HCT116 (cell line): Measurements from ENCODE around the gene CD2. TPM values are rescaled to one million over a fixed set of nuclear protein-coding genes. Genes with fewer than 3 reads are reported as not detected.

Experiments
- ATAC-seq: fragments of 200-7000 bp; cut with Tn5 transposase; 2 replicates; pipeline ENCODE4 v1.9.1; 2020; ENCODE audit warnings: mild to moderate bottlenecking, moderate library complexity
- BruUV-seq: library from RNA; stranded (reverse); fragments of 400-500 nt; replicated peaks from 2 replicates; lab custom pipeline; 2021; lab: Mats Ljungman, UMichigan
- CTCF ChIA-PET: fragments of 300-600 bp; sonication (Branson Sonifier 250); formaldehyde crosslinking; loops from one replicate; lab custom pipeline; 2021; ENCODE audit warnings: antibody characterized with exemption; lab: Charles Lee
- POLR2A ChIA-PET: fragments of 300-600, 350-600 bp; sonication (Branson Sonifier 250); formaldehyde crosslinking; loops from one replicate; lab custom pipeline; 2021; ENCODE audit warnings: antibody characterized with exemption; lab: Charles Lee
- RAD21 ChIA-PET, 2 experiments: fragments of 300-600 bp; sonication (Branson Sonifier 250); formaldehyde crosslinking; loops; one replicate each; lab custom pipeline; 2023; ENCODE audit warnings: low total read pairs in 2 of 2; ENCODE audit not compliant: uncharacterized antibody in 2 of 2, unreplicated experiment in 2 of 2, low non-redundant PET in 1 of 2; lab: Charles Lee
- DNase-seq: peaks from one replicate; pipeline ENCODE4 v3.0.0-alpha.2; 2010; ENCODE audit warnings: low read depth, low spot score
- H2AFZ ChIP-seq: fragments of 200-600 bp; shearing (Covaris generic), sonication (generic); 2 replicates; pipeline ENCODE4 v1.6.1; 2017; ENCODE audit warnings: low read depth, mixed run types, mixed read lengths, antibody characterized with exemption, low read length; ENCODE audit not compliant: poor library complexity, severe bottlenecking
- H3K27ac ChIP-seq: 2 replicates; pipeline ENCODE4 v1.5.1; 2012; ENCODE audit warnings: low read depth, low read length
- H3K27me3 ChIP-seq: fragments of 200-600 bp; sonication (generic); 2 replicates; pipeline ENCODE4 v1.6.1; 2016; ENCODE audit warnings: mixed run types, low read length, mixed read lengths; ENCODE audit not compliant: insufficient read depth
- H3K36me3 ChIP-seq, 2 experiments: fragments of 200-500 bp in 1 of 2; fragments of 200-600 bp in 1 of 2; sonication (Bioruptor generic) in 1 of 2; sonication (generic) in 1 of 2; 2 replicates each; pipeline versions ENCODE4 v1.5.1 to v1.6.1; 2014 to 2016; ENCODE audit warnings: low read length in 2 of 2, inconsistent platforms in 1 of 2, mixed read lengths in 1 of 2, mixed run types in 1 of 2; ENCODE audit not compliant: insufficient read depth in 2 of 2, control insufficient read depth in 1 of 2
- H3K4me1 ChIP-seq, 2 experiments: fragments of 200-600 bp in 1 of 2; sonication (generic) in 1 of 2; 2 replicates each; pipeline versions ENCODE4 v1.5.1 to v1.6.1; 2012 to 2017; ENCODE audit warnings: low read length in 2 of 2, inconsistent platforms in 1 of 2, mild to moderate bottlenecking in 1 of 2, mixed read lengths in 1 of 2, mixed run types in 1 of 2, moderate library complexity in 1 of 2; ENCODE audit not compliant: insufficient read depth in 2 of 2, control insufficient read depth in 1 of 2
- H3K4me2 ChIP-seq: fragments of 200-600 bp; sonication (generic); 2 replicates; pipeline ENCODE4 v1.6.1; 2017; ENCODE audit warnings: mixed run types, low read length, mixed read lengths
- H3K4me3 ChIP-seq, 2 experiments: fragments of 200-600 bp in 1 of 2; sonication (generic) in 1 of 2; replicated peaks in 1 of 2; 2 replicates each; pipeline ENCODE4 v1.5.1; 2011 to 2016; ENCODE audit warnings: low read length in 2 of 2, control low read depth in 1 of 2, low read depth in 1 of 2, mild to moderate bottlenecking in 1 of 2, mixed read lengths in 1 of 2, mixed run types in 1 of 2
- H3K79me2 ChIP-seq: fragments of 200-600 bp; sonication (generic); 2 replicates; pipeline ENCODE4 v1.6.1; 2017; ENCODE audit warnings: mild to moderate bottlenecking, mixed run types, low read length, moderate library complexity, mixed read lengths; ENCODE audit not compliant: insufficient read depth
- H3K9ac ChIP-seq: fragments of 200-600 bp; sonication (generic); 2 replicates; pipeline ENCODE4 v1.6.1; 2016; ENCODE audit warnings: low read length, mixed read lengths
- H3K9me2 ChIP-seq: fragments of 200-600 bp; sonication (generic), shearing (Covaris generic); 2 replicates; pipeline ENCODE4 v1.6.1; 2017; ENCODE audit warnings: mixed run types, mild to moderate bottlenecking, moderate library complexity; ENCODE audit not compliant: insufficient read depth
- H3K9me3 ChIP-seq, 2 experiments: fragments of 200-500 bp in 1 of 2; fragments of 200-600 bp in 1 of 2; sonication (Bioruptor generic) in 1 of 2; sonication (generic) in 1 of 2; 2 replicates each; pipeline ENCODE4 v1.6.1; 2014 to 2017; ENCODE audit warnings: low read length in 2 of 2, mixed read lengths in 2 of 2, inconsistent platforms in 1 of 2, low read depth in 1 of 2, mild to moderate bottlenecking in 1 of 2, mixed run types in 1 of 2, moderate library complexity in 1 of 2; ENCODE audit not compliant: control insufficient read depth in 1 of 2, insufficient read depth in 1 of 2
- H4K20me1 ChIP-seq: fragments of 200-600 bp; sonication (generic), shearing (Covaris generic); 2 replicates; pipeline ENCODE4 v1.6.1; 2017; ENCODE audit warnings: mixed run types, mild to moderate bottlenecking, moderate library complexity; ENCODE audit not compliant: insufficient read depth
- ATF3 ChIP-seq: IDR thresholded peaks from 2 replicates; pipeline ENCODE4 v1.6.1; 2012
- CBX3 ChIP-seq: IDR thresholded peaks from 2 replicates; pipeline ENCODE4 v1.6.1; 2012; ENCODE audit warnings: low read depth
- CTCF ChIP-seq, 3 experiments: fragments of 200-600 bp in 1 of 3; sonication (generic) in 1 of 3; IDR thresholded peaks in 2 of 3; conservative IDR thresholded peaks in 1 of 3; 2 replicates each; pipeline ENCODE4 v1.5.1; 2012 to 2017; ENCODE audit warnings: low read depth in 2 of 3, low read length in 2 of 3, antibody characterized with exemption in 1 of 3, borderline replicate concordance in 1 of 3, control low read depth in 1 of 3, mild to moderate bottlenecking in 1 of 3, mixed read lengths in 1 of 3, mixed run types in 1 of 3, moderate library complexity in 1 of 3; ENCODE audit not compliant: insufficient read depth in 1 of 3
- EGR1 ChIP-seq: IDR thresholded peaks from 2 replicates; pipeline ENCODE4 v1.6.1; 2012; ENCODE audit warnings: low read depth
- ELF1 ChIP-seq: IDR thresholded peaks from 2 replicates; pipeline ENCODE4 v1.6.1; 2012; ENCODE audit warnings: low read depth, borderline replicate concordance
- EZH2phosphoT487 ChIP-seq: fragments of 200-600 bp; IDR thresholded peaks from 2 replicates; pipeline ENCODE4 v1.6.1; 2018; ENCODE audit warnings: antibody characterized with exemption, borderline replicate concordance
- FOSL1 ChIP-seq: IDR thresholded peaks from 2 replicates; pipeline ENCODE4 v1.6.1; 2012; ENCODE audit warnings: low read depth
- JUND ChIP-seq: IDR thresholded peaks from 2 replicates; pipeline ENCODE4 v1.6.1; 2012
- MAX ChIP-seq: IDR thresholded peaks from 2 replicates; pipeline ENCODE4 v1.6.1; 2012
- POLR2AphosphoS5 ChIP-seq: IDR thresholded peaks from 2 replicates; pipeline ENCODE4 v1.6.1; 2011; ENCODE audit warnings: mild to moderate bottlenecking, low read depth, low read length, moderate library complexity
- RAD21 ChIP-seq: IDR thresholded peaks from 2 replicates; pipeline ENCODE4 v1.6.1; 2012; ENCODE audit warnings: low read depth, mild to moderate bottlenecking
- REST ChIP-seq: IDR thresholded peaks from 2 replicates; pipeline ENCODE4 v1.6.1; 2012; ENCODE audit warnings: low read depth
- SIN3A ChIP-seq: IDR thresholded peaks from 2 replicates; pipeline ENCODE4 v1.6.1; 2012; ENCODE audit warnings: low read depth
- SP1 ChIP-seq: IDR thresholded peaks from 2 replicates; pipeline ENCODE4 v1.6.1; 2012; ENCODE audit warnings: low read depth
- YY1 ChIP-seq: IDR thresholded peaks from 2 replicates; pipeline ENCODE4 v1.6.1; 2011; ENCODE audit warnings: low read length, low read depth, moderate library complexity, mild to moderate bottlenecking; ENCODE audit not compliant: insufficient replicate concordance; ENCODE audit errors: extremely low read depth
- ZBTB33 ChIP-seq: IDR thresholded peaks from 2 replicates; pipeline ENCODE4 v1.6.1; 2011; ENCODE audit warnings: mild to moderate bottlenecking, low read length, moderate library complexity; ENCODE audit not compliant: insufficient replicate concordance; ENCODE audit errors: extremely low read depth
- ZFX ChIP-seq: fragments of 450-650 bp; IDR thresholded peaks from 2 replicates; pipeline ENCODE4 v1.6.1; 2017
- ZNF274 ChIP-seq: fragments of 200-500 bp; sonication (Bioruptor generic); IDR thresholded peaks from 2 replicates; pipeline ENCODE4 v1.6.1; 2014; ENCODE audit warnings: mild to moderate bottlenecking, low read depth, low read length, inconsistent platforms
- intact Hi-C: fragments of 100-400 bp; cut with micrococcal nuclease; formaldehyde crosslinking; loops from 2 replicates; pipeline ENCODE4 v1.10.0; 2022
- total RNA-seq: library from RNA; stranded (reverse); gene quantifications from one replicate; pipeline ENCODE4 v1.2.1, GENCODE V29; 2021; ENCODE audit not compliant: unreplicated experiment

The CD2 gene
- total RNA-seq, 1 experiment from 2014 or later, result 0.57 TPM

- Histone ChIP-seq H3K27me3 (no peaks in the 10 kb centered on the region), H3K9me2 (no peaks in the 10 kb centered on the region), H3K4me2 (no peak overlapping the region), H3K27ac (no peak overlapping the region), H2AFZ (no peak overlapping the region), H3K4me1 (no peaks in the 10 kb centered on the region), H3K36me3 (no peaks in the 10 kb centered on the region), H3K9ac (no peak overlapping the region), H3K4me3 (no peak overlapping the region), H3K9me3 (no peaks in the 10 kb centered on the region), H4K20me1 (no peaks in the 10 kb centered on the region), H3K79me2 (no peaks in the 10 kb centered on the region)
- ChIA-PET RAD21 (no interaction called here), POLR2A (no interaction called here), CTCF (interaction anchor here (1.5 kb wide), 1 partner anchor 84 kb away, joined by 5 read pairs; no protein-coding TSS in a partner anchor)
- no peak for TF ChIP-seq JUND
- TF ChIP-seq SIN3A, result no peak
- TF ChIP-seq POLR2AphosphoS5, result no peak
- TF ChIP-seq EGR1, result no peak
- no peak for TF ChIP-seq SP1
- TF ChIP-seq RAD21, result no peak
- no peak for TF ChIP-seq REST
- TF ChIP-seq ZBTB33, result no peak
- TF ChIP-seq EZH2phosphoT487, result no peak
- TF ChIP-seq CBX3, result no peak
- no peak for TF ChIP-seq ATF3
- no peak for TF ChIP-seq FOSL1
- no peak for TF ChIP-seq YY1
- TF ChIP-seq ELF1, result no peak
- TF ChIP-seq ZFX, result no peak
- no peak for TF ChIP-seq ZNF274
- no peak for TF ChIP-seq MAX
- no peak for TF ChIP-seq CTCF (IDR thresholded peaks at IDR 0.05 in 2 of 3, conservative IDR thresholded peaks at IDR 0.05 in 1 of 3; ENCODE audit: borderline replicate concordance in 1 of 3, insufficient read depth in 1 of 3, low read depth in 2 of 3, low read length in 2 of 3)
- no TSS peak for BruUV-seq
- ATAC-seq (no peak), DNase-seq (no peak)
- intact Hi-C loops, result loop anchor here (10.0 kb wide), 1 partner anchor 201 kb away; no protein-coding TSS in a partner anchor
These were observed 20.5 kb upstream of the CD2 start for GRCh38 chr1:116733476-116734365.
